ENCODE results near the gene OPA3.

The OPA3 gene

DNA sequence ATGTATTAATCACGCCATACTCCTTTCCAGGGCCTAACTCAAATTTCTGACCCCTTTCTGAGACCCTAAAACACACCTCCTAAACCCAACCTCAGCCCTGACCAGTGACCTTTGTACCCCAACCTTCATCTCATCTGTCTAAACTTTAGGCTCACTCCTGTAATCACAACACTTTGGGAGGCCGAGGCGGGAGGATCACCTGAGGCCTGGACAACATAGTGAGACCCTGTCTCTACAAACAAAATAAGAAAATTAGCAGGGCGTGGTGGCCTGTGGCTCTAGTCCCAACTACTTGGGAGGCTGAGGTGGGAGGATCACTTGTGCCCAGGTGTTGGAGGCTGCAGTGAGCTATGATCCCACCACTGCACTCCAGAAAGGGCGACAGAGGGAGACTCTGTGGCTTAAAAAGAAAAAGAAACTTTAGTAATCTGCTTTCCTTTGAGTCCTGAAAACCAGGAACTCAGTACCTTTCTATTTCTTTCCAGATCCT lies 92.4 kb downstream of the OPA3 start:
- peak overlapping the region; percentile 70 for H3K4me3 ChIP-seq (replicated peaks; ENCODE audit: low read depth, low read length)
- no peaks in the 10 kb centered on the region for H3K36me3 ChIP-seq (ENCODE audit: control insufficient read depth, insufficient read depth, low read length)
- H3K27me3 ChIP-seq (replicated peaks; ENCODE audit: control insufficient read depth, insufficient read depth, low read length), result peaks cover 3% of the 10 kb centered on the region; the same call in 1 of the 2 replicates
- TF ChIP-seq CTCF (IDR thresholded peaks at IDR 0.05; ENCODE audit: insufficient read depth, low read length, poor library complexity, severe bottlenecking), result no peak
- no peak for DNase-seq (ENCODE audit: extremely low read depth, insufficient read length)

DNA sequence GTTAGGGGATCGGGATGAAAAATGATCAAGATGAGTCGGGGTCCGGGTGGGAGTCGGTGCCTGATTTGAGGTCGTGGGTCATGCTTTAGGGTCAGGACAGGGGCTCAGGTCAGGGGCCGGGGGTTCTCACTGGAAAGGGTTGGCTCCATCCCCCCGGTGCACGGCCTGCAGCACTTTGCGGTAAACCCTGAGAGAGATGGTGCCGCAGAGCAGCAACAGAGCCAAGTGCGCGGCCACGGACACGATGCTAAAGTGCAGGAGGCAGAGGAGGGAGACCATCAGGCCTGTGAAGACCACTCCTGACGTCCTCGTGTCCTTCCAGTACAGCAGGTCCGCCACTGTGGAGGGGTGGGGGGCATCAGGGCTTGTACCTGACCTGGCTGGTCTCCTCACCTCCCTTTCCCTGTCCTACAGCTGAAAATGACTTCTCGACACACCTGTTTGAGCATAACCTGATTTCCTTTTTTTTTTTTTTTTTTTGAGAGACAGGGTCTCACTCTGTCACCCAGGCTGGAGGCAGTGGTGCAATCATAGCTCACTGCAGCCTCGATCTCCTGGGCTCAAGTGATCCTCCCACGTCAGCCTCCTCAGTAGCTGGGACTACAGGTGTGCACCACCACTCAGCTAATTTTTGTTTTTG lies 95.3 kb downstream of the OPA3 start:
- DNase-seq (ENCODE audit: extremely low read depth, insufficient read length), result no peak
- H3K4me3 ChIP-seq (replicated peaks; ENCODE audit: low read depth, low read length), result no peak overlapping the region
- no peak for TF ChIP-seq CTCF (IDR thresholded peaks at IDR 0.05; ENCODE audit: insufficient read depth, low read length, poor library complexity, severe bottlenecking)
- no peaks in the 10 kb centered on the region for H3K36me3 ChIP-seq (ENCODE audit: control insufficient read depth, insufficient read depth, low read length)
- no peaks in the 10 kb centered on the region for H3K27me3 ChIP-seq (replicated peaks; ENCODE audit: control insufficient read depth, insufficient read depth, low read length)

GRCh38 chr19:45488708-45489107 lies 95.9 kb downstream of the OPA3 start:
- DNase-seq (ENCODE audit: extremely low read depth, insufficient read length), result no peak

GRCh38 chr19:45485305-45486077 lies 99.1 kb downstream of the OPA3 start:
- DNase-seq (ENCODE audit: extremely low read depth, insufficient read length), result peak; percentile 95
- H3K36me3 ChIP-seq (ENCODE audit: control insufficient read depth, insufficient read depth, low read length), result no peaks in the 10 kb centered on the region

More at GRCh38 chr19:45488708-45489107, 95.9 kb downstream of the OPA3 start:
- TF ChIP-seq CTCF (IDR thresholded peaks at IDR 0.05; ENCODE audit: insufficient read depth, low read length, poor library complexity, severe bottlenecking), result no peak
- Histone ChIP-seq H3K27me3 (replicated peaks; ENCODE audit: control insufficient read depth, insufficient read depth, low read length) (no peaks in the 10 kb centered on the region), H3K4me3 (replicated peaks; ENCODE audit: low read depth, low read length) (no peak overlapping the region), H3K36me3 (ENCODE audit: control insufficient read depth, insufficient read depth, low read length) (no peaks in the 10 kb centered on the region)

GRCh38 chr19:45484273-45484945 lies 100.2 kb downstream of the OPA3 start:
- no peak overlapping the region for H3K4me3 ChIP-seq (replicated peaks; ENCODE audit: low read depth, low read length)
- TF ChIP-seq CTCF (IDR thresholded peaks at IDR 0.05; ENCODE audit: insufficient read depth, low read length, poor library complexity, severe bottlenecking), result no peak

More at GRCh38 chr19:45485305-45486077, 99.1 kb downstream of the OPA3 start:
- Histone ChIP-seq H3K4me3 (replicated peaks; ENCODE audit: low read depth, low read length) (peak overlapping the region; percentile 68), H3K27me3 (replicated peaks; ENCODE audit: control insufficient read depth, insufficient read depth, low read length) (no peaks in the 10 kb centered on the region)
- peak; percentile 94 for TF ChIP-seq CTCF (IDR thresholded peaks at IDR 0.05; ENCODE audit: insufficient read depth, low read length, poor library complexity, severe bottlenecking)

More at GRCh38 chr19:45484273-45484945, 100.2 kb downstream of the OPA3 start:
- DNase-seq (ENCODE audit: extremely low read depth, insufficient read length), result no peak
- no peaks in the 10 kb centered on the region for H3K27me3 ChIP-seq (replicated peaks; ENCODE audit: control insufficient read depth, insufficient read depth, low read length)
- no peaks in the 10 kb centered on the region for H3K36me3 ChIP-seq (ENCODE audit: control insufficient read depth, insufficient read depth, low read length)
